ENCODE data around the gene ALDH3B1. TPM values are rescaled to one million over a fixed set of nuclear protein-coding genes. Genes with fewer than 3 reads are reported as not detected.

The ALDH3B1 gene
- total RNA-seq, 1 donor from 2014 or later: 0.41 TPM

DNA sequence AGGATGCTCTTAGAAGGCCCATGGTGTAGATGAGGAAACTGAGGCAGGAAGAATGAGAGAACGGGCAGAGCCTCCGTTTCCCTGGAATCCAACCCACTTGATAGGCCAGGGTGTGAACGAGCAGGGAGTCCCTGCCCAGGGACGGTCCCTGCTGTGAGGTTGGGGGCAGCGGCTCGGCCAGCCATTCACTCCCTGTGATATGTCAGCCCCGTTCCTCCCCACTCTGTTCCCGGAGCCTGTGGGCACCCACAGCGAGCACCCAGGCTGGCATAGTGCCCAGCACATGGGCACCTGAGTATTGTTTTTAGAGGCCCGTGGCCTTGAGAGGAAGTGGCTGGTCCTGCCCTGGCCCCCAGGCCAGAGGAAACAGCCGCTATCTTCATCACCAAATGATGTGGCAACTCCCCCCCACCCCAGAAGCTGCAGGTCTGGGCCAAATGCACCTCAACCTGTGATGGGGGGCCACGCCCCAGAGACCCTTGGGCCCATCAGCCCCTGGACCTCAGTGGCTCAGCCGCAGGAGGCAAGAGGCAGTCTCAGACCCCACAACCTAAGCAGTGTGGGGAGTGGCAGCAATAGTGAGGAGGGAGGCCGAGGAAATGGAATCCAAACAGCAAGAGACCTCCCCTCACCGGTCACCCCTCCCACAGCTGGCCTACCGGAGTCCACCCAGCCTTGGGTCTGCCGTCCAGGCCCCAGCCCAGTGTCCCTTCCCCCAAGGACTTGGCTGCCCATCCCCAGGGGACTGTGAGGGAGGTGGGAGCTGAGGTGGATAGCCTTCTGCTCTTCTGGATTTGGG, 2.1 kb downstream of the ALDH3B1 start:
- DNase-seq (ENCODE audit: low spot score in 2 of 2): no peak
- no peak for FAIRE-seq

DNA sequence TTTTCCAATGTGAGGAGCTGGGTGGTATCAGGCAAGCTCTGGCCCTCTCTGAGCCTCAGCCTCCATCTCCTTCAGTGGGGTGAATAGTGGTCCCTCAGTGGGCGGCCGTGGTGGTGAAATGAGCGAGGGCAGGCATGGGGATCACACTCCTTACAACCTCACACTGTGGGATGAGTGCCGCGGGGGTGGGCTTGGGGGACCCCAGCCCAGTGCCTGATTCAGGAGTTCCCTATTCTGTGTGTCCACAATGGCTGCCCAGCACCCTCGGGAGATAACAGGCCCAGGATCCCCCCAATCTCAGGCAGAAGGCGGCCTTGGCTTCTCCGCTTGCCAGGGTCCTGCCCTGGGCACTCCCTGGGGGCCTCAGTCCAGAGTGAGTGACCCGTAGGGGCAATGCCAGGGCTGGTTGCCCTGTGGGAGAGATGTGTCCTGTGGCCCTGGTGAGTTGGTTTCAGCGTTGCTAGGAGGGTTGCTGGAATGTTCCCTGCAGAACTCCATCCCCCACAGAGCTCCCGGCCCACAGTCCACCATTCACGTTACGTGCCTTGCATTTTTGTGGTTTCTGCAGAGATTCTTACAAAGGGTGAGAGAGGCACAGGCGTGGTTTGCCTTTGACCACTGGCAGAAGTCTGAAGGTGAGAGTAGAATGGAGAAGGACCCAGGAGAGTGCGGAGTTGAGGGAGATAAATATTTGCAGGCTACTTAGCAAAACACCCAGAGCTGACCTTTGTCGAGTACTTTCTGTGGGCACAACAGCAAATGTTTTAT, 2.9 kb downstream of the ALDH3B1 start:
- FAIRE-seq (no peak), DNase-seq (ENCODE audit: low spot score in 2 of 2) (no peak)

DNA sequence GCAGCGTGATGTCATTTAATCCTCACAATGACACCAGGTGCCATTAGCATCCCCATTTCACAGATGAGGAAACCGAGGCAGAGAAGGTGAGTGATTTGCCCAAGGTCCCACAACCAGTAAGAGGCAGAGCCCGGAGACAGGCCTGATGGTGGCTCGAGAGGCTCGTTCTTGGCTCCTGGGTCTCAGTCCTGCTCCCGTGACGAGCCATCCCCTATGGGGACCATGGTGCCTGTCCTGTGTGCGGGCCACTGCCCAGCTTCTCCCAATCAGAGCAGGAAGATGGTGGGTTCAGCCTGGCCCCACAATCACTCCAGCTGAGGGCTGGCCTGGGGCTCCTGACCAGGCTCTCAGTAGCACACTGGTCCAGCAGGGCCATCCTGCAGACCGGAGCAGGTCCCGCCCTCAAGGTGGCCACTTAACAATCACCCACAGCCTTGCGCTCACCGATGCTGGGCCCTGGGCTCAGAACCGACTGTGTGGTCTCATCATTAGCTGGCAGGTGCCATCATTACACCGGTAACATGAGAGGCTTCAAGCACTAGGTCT, 3.6 kb downstream of the ALDH3B1 start:
- no peak for FAIRE-seq
- no peak for DNase-seq (ENCODE audit: low spot score in 2 of 2)

DNA sequence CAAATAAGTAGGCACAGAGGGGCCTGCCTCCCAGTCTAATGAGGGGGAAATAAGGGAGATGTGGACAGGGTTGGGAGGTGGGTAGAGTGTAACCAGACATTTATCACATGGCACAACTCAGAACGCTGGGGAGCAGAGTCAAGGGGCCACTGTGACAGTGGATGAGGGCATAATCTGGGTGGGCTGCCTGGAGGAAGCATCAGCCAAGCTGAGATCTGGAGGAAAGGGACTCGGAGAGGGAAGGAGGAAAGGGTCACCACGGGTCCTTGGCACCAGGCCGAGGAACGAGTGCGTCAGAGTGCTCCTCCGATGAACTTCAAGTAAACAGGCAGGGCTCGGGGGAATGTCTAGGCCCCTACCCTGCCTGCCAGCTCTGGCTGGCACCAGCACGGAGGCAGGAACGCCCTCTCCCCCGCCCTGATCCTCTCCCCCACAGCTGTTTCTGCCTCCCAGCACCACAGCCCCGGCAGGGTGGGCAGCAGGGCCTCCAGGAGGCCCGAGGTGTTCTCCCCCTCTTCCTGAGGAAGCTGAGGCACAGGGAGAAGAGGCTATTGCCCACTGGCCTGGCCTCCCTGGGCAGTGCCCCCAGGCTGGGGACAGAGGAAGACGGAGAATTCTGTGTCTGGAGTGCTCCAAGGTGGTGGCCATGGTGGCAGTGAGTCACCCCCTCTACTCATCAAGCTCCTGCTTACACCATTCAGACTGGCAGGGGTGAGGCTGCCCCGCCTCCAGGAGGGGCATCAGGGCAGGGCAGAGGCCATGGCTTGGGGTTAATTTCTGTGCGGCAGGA, 4.2 kb downstream of the ALDH3B1 start:
- no peak for FAIRE-seq
- DNase-seq (ENCODE audit: low spot score in 2 of 2): no peak

DNA sequence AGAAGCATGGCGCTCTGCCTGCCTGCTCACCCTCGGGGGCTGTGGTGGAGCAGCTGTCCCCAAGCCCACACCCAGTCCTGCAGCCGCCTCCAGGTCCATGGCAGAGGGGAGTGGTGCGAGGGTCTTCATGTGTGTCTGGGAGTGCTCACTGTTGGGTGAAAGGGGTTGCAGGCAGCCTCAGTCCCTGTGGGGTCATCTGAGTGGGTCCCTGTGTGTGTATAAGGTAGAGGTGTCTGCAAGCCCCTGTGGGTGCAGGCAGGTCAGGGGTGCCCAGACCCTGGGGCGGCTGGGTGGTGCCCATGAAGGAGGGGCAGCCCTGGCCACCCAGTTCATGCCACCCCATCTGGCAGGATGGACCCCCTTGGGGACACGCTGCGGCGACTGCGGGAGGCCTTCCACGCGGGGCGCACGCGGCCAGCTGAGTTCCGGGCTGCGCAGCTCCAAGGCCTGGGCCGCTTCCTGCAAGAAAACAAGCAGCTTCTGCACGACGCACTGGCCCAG, 4.9 kb downstream of the ALDH3B1 start:
- FAIRE-seq (no peak), DNase-seq (ENCODE audit: low spot score in 2 of 2) (no peak)

DNA sequence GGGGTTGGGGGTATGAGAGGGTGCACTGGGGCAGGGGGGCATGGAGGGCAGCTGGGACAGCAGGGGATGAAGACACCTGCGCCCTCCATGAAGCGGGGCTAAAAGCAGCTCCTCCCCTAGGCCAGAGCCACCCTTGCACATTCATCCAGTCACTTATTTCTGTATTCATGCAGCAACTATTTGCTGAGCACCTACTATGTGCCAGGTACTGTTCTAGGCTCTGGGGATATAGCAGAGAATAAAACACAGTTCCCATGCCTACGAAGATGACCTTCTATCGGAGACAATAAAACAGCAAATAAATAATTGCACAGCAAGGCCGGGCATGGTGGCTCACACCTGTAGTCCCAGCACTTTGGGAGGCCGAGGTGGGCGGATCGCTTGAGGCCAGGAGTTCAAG, 5.3 kb downstream of the ALDH3B1 start:
- FAIRE-seq (no peak), DNase-seq (ENCODE audit: low spot score in 2 of 2) (no peak)

DNA sequence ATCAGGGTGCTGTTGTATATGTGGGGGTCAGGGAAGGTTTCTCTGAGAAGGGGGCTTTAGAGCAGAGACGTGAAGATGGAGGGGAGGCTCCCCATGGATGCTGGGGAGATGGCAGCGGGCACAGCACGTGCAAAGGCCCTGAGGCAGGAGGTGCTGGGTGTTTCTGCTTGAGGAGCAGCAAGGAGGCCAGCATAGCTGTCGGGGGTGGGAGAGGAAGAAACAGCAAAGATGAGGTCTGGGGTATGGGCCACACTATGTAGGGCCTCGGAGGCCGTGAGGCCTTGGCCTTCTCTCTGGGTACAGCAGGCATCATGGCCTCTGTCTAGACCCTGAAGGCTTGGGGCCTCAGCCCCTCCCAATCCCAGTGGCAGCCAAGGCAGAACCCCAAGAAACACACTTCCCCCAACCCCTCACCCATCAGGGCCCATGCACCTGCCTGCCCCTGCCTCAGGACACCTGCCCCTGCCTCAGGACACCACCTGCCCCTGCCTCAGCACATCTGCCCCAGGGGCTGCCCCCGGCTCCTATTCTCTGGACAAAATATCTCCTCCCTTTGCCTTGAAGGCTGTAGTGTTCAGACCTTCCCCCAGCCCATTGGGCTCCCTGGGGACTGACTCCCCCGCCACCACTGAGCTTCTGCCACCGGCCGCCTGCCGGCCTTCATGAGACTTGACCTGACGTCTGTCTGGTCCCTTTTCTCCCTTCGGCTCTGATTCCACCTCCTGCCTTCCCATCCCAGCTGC, 6.2 kb downstream of the ALDH3B1 start:
- no peak for DNase-seq (ENCODE audit: low spot score in 2 of 2)
- no peak for FAIRE-seq

DNA sequence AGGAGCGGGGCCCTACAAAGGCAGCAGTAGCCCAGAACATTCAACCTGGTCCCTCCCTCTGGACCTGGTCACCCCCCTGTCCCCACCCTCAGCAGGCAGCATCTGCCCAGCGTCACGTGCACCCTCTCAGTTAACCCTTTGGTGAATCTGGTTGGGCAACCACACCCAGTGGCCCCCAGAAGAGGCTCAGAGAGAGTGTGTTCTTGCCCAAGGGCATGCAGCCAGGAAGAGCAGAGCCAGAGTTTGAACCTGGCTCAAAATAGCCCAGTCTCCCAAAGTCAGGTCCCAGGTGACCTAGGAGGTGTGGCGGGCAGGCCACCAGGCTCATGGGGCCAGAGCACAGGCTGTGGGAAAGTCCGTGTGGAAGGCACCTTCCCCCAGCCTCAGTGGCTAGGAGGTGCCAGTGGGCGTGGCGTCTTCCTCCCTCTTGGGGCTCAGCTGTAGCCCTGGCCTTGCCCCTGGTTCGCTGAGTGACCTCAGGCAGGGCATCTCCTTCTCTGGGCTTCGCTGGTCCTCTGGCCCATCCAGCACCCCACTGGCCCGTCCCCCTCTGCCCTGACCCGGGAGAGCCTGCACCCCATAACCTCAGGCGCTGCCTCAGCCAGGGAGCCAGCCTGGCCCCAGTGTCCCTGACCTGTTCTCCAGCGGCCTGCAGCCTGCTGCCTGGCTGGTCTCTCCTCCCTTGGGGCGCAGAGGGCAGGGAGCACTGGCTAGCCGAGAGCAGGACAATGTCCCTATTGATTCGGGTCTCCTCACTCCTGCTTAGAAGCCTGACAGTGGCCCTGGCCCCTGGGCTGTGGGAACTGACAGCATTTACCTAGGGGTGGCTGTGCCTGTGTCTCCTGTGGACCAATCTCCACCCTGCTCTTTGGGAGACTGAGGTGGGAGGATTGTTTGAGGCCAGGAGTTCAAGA, 7.0 kb downstream of the ALDH3B1 start:
- no peak for FAIRE-seq
- DNase-seq (ENCODE audit: low spot score in 2 of 2): no peak

DNA sequence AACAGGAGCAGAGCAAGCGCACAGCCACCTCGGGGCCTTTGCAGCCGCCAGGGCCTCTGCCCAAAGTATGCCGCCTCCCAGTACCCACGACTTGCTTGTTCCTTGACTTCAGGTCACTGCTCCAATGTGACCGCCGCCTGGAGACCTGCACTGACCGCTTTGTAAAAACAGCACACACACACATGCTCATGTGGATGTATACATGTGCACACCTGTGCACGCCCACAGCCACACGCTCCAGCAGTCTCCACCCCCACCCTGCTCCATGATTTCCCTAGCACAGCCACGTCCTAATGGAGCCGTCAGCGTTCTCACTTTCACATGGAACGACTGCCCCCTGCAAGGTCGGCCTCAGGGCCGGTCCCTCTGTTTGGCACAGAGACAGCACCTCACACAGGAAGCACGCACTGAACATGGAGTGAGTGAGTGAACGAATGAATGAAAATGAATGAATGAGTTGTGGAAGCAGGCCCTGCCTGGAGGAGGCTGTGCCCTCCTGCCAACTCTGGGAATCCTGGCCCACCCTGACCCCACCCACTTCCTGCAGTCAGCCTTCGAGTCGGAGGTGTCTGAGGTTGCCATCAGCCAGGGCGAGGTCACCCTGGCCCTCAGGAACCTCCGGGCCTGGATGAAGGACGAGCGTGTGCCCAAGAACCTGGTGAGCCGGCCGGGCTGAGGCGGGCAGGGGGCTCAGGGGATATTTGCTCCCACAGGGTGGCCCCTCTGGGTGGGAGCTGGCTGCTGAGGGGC, 8.0 kb downstream of the ALDH3B1 start:
- no peak for DNase-seq (ENCODE audit: low spot score in 2 of 2)
- no peak for FAIRE-seq

DNA sequence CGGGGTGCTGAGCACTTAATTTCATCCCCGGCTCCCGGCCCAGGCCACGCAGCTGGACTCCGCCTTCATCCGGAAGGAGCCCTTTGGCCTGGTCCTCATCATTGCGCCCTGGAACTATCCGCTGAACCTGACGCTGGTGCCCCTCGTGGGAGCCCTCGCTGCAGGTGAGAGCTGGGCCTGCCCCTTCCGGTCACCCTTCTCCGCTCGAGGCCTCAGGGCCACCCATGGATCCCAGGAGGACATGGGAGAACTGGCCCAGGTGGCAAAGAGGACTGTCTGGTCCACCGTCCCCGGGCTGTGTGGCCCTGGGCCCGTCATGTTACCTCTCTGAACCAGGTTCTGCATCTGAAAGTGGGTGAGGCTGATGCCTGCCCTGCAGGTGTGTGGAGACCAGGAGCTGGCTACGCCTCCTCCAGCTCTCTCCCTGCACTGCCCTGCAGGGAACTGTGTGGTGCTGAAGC, 8.6 kb downstream of the ALDH3B1 start:
- no peak for DNase-seq (ENCODE audit: low spot score in 2 of 2)
- no peak for FAIRE-seq

DNA sequence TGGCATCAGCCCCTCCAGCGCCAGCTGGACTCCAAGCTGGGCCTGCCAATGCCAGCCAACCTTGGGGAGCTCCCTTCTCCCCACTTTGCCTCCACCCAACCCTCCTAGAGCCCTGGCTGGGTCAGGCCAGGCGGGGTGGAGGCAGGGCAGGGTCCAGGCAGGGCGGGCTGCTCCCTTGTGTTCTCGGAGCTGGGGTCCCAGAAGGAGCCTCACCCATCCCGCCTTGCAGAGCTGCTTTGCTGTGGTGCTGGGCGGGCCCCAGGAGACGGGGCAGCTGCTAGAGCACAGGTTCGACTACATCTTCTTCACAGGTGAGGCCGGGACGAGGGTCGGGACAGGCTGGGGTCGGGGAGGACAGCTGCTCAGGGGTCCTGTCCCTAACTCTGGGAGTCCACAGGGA, 9.4 kb downstream of the ALDH3B1 start:
- FAIRE-seq: no peak
- DNase-seq (ENCODE audit: low spot score in 2 of 2): no peak

DNA sequence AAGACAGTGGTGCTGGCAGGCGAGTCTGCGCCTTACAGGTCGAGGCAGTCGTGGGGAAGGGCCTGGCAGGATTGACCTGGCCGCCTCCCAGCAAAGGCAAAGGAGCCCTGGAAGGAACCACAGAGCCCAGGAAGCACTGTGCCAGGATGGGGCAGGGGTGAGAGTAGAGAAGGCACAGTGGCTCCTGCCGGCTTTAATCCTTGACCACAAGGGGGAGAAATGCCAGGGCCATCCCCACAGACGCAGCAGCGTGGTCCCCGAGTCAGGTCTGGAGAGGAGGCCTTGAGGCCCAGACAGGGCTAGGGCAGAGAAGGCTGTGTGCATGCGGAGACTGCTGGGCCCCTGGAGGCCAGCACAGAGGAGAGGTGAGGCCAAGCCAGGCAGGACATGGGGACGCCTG, 10.4 kb downstream of the ALDH3B1 start:
- FAIRE-seq: no peak
- DNase-seq (ENCODE audit: low spot score in 2 of 2): no peak

DNA sequence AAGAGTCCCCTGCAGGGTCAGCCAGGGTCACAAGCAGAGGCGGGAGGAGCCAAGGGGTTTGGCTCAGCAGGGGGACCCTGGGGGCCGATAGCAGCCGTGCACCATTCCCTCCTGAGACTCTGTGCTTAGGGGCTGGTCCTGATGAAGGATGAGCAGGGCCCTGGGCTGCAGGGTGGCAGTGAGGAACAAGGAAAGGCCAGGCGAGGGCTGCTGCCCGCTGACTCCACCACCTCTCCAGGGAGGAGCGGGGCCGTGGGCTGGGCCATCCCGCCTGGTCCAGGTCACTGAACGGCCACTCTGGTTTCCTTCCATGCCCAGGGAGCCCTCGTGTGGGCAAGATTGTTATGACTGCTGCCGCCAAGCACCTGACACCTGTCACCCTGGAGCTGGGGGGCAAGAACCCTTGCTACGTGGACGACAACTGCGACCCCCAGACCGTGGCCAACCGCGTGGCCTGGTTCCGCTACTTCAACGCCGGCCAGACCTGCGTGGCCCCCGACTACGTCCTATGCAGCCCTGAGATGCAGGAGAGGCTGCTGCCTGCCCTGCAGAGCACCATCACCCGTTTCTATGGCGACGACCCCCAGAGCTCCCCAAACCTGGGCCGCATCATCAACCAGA, 11.2 kb downstream of the ALDH3B1 start:
- FAIRE-seq (no peak), DNase-seq (ENCODE audit: low spot score in 2 of 2) (no peak)

DNA sequence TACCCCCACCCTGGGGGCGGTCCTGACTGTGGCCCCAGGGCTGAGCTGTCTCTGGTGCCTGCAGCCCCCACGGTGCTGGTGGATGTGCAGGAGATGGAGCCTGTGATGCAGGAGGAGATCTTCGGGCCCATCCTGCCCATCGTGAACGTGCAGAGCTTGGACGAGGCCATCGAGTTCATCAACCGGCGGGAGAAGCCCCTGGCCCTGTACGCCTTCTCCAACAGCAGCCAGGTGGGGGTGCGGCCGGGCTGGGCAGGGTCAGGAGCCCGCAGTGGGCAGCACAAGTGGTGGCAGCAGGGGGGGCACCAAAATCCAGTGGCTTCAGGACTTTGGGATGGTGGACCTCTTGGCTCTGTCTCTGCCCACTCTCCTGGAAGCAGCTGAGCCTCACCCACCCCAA, 12.4 kb downstream of the ALDH3B1 start:
- FAIRE-seq: no peak
- no peak for DNase-seq (ENCODE audit: low spot score in 2 of 2)

DNA sequence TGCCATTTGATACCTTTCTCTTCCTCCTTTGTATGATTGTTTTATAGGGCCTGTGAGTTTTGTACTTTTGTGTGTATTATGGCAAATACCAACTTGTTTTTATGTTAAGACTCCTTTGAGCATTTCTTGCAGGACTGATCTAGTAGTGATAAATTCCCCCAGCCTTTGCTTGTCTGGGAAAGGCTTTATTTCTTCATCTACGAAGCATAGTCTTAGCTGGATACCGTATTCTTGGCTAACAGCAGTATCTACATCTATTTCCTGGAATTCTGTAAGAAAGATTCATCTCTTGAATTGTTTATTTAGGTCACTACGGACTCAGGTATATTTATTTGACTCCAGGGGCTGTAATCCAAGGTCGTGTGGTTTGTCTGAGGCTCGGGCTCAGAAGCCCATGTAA, 14.4 kb downstream of the ALDH3B1 start:
- DNase-seq (ENCODE audit: low spot score in 2 of 2): no peak
- no peak for FAIRE-seq

DNA sequence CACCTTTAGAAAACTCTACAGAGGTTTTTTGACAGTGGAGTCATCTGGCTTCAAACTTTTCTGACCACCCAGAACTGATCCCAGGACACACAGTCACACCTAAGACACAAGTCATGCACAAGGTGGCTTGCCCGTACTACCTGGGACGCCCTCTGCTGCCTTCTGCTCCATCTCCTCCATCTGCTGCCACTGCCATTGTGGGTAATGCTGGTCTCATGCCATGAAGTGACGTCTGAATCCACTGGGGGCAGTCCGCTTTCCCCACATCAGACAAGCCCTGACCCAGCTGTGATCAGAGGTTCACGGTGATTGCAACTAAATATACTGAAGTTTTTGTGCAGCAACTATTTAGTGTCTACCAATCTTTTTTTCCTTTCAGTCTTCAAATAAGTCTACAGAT, 14.9 kb downstream of the ALDH3B1 start:
- FAIRE-seq (no peak), DNase-seq (ENCODE audit: low spot score in 2 of 2) (no peak)

DNA sequence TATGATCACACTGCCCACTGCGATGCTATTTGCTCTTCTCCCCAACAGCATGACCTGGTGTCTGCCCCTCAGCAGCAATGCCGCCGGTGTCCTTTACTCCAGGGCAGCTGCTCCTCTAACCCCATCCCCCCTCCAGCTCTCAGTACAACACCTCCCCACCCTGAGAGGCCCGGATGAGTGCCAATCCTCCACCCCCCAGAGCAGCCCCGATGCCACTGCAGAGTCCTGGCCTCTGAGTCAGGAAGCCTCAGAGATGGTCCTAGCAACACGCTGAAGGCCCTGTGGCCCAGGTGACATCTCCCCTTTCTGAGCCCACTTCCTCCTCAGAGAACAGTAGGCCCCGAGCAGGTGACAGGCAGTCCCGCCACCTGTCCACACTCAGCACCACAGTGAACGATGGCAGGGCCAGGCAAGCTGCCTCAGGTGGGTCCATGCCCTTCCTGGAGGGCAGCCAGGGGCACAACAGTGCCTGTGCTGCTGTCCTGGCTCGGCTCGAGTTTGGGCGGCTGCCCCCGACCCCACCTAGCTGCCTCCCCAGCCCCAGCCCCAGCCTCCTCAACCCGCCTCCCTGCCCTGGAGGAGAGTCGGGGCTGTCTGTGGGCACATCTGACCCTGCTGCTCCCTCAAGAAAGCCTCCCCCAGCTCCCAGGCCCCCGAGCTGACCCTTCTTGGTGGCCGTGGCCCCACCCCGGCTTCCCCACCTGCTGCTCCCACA, 16.4 kb downstream of the ALDH3B1 start:
- DNase-seq (ENCODE audit: low spot score in 2 of 2) (no peak), FAIRE-seq (no peak)
